NCI-H460 (cell line): ENCODE data around the gene IFNG. TPM values are rescaled to one million over a fixed set of nuclear protein-coding genes. Genes with fewer than 3 reads are reported as not detected.

ENCODE experiments used
- DNase-seq: peaks from one replicate; pipeline ENCODE4 v3.0.0-alpha.2; 2016; ENCODE audit warnings: low read depth; ENCODE audit errors: extremely low read depth
- total RNA-seq: library from RNA; depleted of rRNA; stranded (reverse); fragments of >200 nt; shearing (Covaris generic); gene quantifications from 2 replicates; pipeline ENCODE4 v1.2.3, GENCODE V29; 2014

IFNG gene
- total RNA-seq, 1 experiment from 2014 or later: not detected

DNA sequence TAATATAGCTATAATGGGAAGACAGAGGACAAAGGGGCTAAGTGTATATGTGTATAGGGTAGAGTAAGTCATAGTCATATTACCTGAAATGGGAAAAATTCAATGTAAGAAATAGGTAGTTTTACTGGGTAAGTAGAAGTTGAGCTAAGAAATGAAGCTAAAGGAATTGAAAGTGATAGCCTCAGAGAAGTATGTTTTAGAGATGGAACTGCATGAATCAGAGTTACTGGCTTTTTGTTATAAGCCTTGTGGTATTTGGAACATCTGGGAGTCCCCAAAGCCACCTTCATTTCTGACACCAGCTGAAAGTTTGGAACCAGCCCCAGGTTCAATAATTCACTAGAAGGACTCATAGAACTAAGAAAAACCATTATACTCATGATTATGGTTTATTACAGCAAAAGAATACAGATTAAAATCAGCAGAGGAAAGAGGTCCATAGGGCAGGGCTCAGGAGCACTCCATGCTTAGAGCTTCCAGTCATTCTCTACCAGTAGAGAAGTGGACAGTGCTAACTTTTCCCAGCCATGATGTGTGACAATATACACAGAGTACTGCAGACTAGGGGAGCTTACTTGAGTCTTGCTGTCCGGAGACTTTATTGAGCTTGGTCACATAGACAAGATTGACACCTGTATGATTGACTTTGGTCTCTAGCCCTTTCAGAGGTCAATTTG, 9.8 kb upstream of the IFNG start:
- DNase-seq: no peak

GRCh38 chr12:68166317-68166831, 6.8 kb upstream of the IFNG start:
- no peak for DNase-seq

DNA sequence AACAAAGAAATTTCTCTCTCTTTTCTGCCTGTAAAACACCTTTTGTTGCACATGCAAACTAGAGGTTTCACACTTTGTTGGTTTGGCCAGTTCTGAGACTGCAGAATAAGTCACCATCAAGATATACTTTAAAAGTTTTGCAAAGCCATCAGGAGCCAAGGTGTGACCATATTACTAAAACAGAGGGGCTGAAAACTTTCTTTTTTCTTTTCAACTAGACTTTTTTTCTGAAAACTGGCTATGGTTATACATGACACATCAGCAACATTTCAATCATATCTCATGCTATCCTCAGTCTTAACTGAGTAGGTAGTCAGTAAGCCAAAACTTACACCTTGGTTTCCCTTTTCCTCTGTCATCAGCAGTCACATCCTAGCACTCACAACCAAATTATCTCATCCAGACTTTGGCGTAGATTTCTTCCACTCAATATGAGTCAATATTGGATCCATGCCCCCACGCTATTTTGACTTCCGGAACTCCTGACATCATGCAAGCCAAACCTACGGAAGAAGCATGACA, 4.1 kb upstream of the IFNG start:
- no peak for DNase-seq

GRCh38 chr12:68162374-68162773, 2.8 kb upstream of the IFNG start:
- DNase-seq: no peak

DNA sequence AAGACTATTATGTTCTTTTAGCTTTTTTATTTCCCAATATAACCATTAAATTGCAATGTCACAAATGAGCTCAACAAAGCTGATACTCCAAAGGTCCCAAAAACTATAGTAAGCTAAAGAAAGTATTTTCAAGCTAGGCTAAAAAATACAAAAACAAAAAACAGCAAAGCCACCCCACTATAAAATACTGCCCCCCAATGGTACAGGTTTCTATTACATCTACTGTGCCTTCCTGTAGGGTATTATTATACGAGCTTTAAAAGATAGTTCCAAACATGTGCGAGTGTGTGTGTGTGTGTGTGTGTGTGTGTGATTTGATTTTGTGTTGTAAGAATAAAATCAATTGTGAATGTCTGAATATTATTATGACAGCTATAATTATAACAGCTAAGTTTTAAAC, 1.1 kb downstream of the IFNG start:
- peak; percentile 4 for DNase-seq

DNA sequence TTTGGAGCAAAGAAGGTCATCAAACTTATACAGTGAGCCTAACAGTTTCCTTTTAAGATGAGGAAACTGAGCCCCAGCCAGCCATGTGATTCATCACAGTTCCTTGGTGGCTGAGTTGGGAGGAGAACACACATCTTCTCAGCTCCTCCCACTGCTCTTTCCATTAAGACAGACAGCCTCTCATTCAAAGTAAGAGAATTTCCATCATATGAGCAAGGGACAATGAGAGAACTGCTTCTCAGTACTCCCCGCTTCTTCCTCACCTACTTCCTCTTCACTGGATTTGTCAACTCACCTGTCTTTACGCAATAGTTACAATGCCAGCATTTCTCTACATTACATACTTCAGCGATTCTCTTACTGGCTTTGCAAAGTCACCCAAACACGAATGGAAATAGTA, 2.2 kb downstream of the IFNG start:
- no peak for DNase-seq

DNA sequence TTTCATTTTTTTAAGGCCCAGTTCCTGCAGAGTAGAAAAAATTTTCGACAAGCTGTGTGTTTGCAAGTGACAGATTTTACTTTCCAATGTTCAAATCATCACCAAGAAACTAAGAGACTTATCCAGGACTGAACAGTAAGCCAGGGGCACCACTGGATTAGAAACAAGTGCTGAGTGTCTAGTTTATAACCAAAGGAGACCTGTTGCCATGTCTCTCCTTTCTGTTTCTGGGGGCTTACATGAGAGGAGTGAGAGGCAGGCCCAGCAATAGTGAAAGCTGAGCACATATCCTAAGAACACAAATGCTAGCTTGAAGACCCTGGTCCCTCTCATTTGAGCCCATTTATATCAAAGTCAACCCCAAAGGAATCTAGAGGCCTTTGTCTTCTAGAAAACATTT, 2.9 kb downstream of the IFNG start:
- no peak for DNase-seq

GRCh38 chr12:68154779-68155178, 4.8 kb downstream of the IFNG start:
- DNase-seq: no peak

- no peak for DNase-seq
Observed at GRCh38 chr12:68148261-68148951, 11.1 kb downstream of the IFNG start.

- no peak for DNase-seq
Observed at GRCh38 chr12:68140556-68140955, 19.0 kb downstream of the IFNG start.

DNA sequence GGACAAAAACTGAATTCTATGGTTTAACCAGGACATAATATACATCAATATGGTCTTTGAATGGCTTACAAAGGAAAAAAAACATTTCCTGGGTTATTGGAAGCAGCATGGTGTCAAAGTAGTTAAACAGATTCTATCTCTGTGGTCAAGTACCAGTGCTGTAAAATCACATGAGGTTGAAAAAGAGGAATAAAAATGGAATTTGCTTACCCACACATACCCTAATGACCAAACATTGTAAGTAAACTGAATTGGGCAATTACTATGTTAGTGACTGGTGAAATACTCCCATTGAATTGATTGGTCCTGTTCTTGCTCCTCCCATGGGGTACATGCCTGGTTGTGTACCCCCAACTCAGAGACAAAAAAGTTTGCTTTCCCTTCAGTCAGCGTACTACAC, 19.6 kb downstream of the IFNG start:
- DNase-seq: no peak

GRCh38 chr12:68139001-68139400, 20.5 kb downstream of the IFNG start:
- DNase-seq: no peak

GRCh38 chr12:68138480-68138879, 21.1 kb downstream of the IFNG start:
- no peak for DNase-seq

DNA sequence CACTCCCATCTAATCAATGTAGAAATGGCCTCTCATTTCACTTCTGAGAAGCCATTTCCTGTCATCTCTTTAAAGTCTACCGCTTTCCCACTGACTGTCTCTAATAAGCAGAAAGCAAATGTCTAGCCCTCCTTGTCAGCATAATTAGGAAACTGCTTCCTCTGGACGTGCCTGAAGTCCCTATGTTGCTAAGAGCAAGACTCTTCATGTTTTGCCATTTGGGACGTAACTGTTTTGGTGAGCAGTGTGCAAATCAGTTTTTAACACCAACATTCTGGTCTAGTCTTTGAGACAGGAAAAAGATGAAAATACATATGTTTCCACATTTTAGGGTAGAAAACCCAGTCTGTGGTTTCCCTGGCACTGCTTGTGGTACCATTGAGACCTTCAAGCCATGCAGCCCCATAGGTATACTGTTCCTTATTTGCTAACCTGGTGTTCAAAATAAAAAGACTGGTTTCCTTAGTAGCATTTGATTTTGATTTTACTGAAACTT, 22.2 kb downstream of the IFNG start:
- no peak for DNase-seq

GRCh38 chr12:68135520-68135919, 24.0 kb downstream of the IFNG start:
- DNase-seq: no peak

DNA sequence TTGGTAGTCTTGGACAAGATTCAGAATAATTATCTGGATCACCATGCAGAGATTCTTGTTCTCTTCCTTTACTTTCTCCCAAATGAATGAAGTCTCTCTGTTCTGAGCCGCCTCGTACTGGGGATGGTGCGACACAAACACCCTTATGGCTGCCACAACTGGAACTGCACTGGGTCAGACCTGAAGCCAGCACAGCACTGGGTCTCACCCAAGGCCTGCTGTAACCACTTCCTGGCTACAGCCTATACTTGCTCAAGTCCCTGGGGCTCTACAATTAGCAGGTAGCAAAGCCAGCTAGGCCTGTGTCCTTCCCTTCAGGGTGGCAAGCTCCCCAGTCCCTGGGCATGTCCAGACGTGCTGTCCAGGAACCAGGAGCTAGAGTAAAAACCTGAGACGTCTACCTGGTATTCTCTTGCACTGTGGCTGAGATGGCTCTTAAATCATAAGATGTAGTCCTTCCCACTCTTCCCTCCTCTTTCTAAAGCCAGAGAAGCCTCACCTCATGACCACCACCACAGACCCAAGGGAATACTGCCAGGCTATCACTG, 27.6 kb downstream of the IFNG start:
- no peak for DNase-seq

GRCh38 chr12:68129979-68130378, 29.6 kb downstream of the IFNG start:
- DNase-seq: no peak

GRCh38 chr12:68122236-68122920, 37.2 kb downstream of the IFNG start:
- DNase-seq: no peak

- DNase-seq: no peak
Observed at GRCh38 chr12:68121143-68121542, 38.4 kb downstream of the IFNG start.

- no peak for DNase-seq
Observed at GRCh38 chr12:68119724-68120211, 39.8 kb downstream of the IFNG start.

DNA sequence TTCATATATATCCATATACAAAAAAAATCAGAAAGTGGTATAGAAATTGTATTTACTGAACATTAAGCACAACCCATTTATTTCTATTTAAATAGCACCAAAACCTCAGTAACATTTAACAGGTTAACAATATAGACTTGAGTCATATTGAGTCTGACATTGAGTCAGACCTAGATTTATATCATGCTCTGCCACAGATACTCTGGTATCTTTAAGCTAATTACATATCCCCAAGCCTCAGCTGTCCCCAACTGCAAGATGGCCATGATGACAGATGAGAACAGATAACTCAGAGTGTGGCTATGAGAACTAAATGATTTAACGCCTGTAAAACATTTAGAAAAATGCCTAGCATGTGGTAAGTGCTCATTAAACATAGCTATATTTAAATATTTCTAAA, 40.3 kb downstream of the IFNG start:
- DNase-seq: no peak
